HG03469 (cell line): ENCODE data around the gene ERCC5.

ENCODE experiments used
- ATAC-seq: cut with Tn5 transposase; IDR thresholded peaks from one replicate; pipeline ENCODE4 v1.9.1; 2021; ENCODE audit warnings: mild to moderate bottlenecking, moderate library complexity, moderate number of reproducible peaks; ENCODE audit not compliant: unreplicated experiment

The ERCC5 gene

DNA sequence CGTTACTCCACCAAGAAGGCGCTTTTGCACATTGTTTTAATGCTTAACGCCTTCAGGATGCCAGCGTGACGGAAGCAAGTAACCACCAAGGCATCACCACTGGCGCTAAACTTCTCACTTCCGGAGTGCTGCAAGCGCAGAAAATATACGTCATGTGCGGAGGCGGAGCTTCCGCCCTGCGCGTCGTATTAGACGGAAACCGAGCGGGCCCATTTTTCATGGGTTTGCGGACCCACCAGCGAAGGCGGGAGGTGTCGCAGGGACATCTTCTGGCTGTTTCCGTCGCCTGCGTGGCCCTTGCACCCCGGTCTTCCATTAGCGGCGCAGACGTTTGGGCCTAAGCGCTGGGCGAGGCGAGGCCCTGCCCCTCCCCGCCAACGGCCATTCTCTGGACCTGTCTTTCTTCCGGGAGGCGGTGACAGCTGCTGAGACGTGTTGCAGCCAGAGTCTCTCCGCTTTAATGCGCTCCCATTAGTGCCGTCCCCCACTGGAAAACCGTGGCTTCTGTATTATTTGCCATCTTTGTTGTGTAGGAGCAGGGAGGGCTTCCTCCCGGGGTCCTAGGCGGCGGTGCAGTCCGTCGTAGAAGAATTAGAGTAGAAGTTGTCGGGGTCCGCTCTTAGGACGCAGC is at the start of gene ERCC5:
Gene ERCC5, plus strand, starts transcription at position 403 of the 631 bp plus-strand sequence. CDS start 235 bp downstream, outside the sequence.
- ATAC-seq: peak; percentile 75

GRCh38 chr13:102798581-102799425 is 47.0 kb upstream of the ERCC5 start, which contains the start of the genes BIVM and POGLUT2:
BIVM (plus strand) TSS chr13:102799119; CDS start chr13:102807268, 8,149 bp downstream.
POGLUT2 (minus strand) TSS chr13:102798976; CDS start chr13:102798670, 306 bp downstream.
- ATAC-seq: peak; percentile 76

GRCh38 chr13:102799426-102800144 is 46.2 kb upstream of the ERCC5 start:
- no peak for ATAC-seq

DNA sequence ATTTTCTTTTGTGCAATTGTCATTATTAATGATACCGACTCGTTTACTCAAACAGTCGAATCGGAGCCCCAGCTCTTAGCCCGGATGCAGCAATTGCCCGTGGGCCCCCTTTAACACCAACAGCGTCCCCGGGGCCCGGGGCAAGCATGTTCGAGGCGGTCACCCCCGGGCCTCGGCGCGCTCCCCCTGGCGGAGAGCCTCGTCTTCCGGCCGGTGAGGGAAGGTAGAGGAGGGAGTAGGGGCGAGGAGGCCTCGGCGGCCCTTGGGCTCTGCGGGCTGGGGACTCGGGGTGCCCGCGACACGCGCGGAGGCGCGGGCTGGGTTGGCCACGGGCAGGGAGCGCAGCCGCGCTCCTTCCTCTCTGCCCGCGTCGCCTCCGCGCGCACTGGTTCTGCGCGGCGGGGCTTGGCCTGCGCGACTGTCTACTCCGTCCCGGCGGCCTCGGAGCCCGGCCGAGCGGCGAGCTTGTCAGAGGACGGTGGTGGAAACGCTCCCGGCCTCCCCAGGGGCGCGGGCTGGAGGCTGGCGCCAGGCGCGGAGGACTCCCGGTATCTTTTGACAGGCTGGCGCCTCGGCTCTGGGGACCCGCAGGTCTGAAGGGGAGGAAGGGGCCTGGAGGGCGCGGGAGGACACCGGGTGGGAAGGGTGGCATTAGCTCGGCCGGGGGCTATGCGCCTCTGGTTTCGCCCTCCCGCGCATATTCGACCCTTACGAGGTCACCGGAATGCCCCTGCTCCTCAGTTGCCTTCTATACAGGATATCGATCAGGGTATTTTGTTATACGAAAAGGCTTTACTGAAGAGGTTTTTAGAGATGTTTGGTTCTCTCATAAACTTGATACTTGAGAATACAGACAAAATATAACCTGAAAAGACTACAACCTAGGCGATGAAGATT is 45.4 kb upstream of the ERCC5 start:
- peak; percentile 64 for ATAC-seq

DNA sequence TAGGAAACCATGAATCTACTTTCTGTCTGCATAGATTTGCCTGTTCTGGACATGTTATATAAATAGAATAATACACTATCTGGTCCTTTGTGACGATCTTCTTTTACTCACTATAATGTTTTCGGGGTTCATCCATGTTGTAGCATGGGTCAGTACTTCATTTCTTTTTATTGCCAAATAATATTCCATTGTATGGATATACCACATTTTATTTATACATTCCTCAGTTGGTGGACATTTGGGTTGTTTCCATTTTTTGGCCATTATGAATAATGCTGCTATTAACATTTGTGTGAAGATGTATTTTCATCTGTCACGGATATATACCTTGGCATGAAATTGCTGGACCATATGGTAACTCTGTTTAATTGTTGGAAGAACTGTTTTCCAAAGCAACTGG is 40.2 kb upstream of the ERCC5 start:
- no peak for ATAC-seq

- no peak for ATAC-seq
Measured at GRCh38 chr13:102807699-102808098, 38.1 kb upstream of the ERCC5 start.

- ATAC-seq: no peak
Measured at GRCh38 chr13:102812611-102813287, 33.1 kb upstream of the ERCC5 start.

- ATAC-seq: no peak
Measured at GRCh38 chr13:102814025-102814607, 31.7 kb upstream of the ERCC5 start.

GRCh38 chr13:102814793-102815192 is 31.0 kb upstream of the ERCC5 start:
- no peak for ATAC-seq

- ATAC-seq: no peak
Measured at GRCh38 chr13:102815788-102816187, 30.0 kb upstream of the ERCC5 start.

DNA sequence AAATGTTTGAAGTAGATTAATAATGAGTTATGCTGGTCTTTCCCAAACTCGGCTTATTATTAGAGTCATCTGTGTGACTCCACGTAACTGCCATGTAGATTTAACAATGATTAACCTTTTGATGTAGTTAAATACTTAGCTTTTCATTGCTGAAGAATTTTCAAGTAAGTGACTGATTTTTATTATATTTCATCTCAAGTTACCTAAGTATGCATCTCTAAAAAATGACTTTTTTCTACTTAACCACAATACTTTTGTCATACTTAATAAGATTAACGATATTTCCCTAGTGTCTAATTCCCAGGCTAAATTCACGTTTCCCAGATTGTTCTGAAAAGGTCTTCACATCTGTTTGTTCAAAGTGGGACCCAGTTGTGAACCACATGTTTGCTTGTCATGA is 29.1 kb upstream of the ERCC5 start:
- ATAC-seq: no peak

DNA sequence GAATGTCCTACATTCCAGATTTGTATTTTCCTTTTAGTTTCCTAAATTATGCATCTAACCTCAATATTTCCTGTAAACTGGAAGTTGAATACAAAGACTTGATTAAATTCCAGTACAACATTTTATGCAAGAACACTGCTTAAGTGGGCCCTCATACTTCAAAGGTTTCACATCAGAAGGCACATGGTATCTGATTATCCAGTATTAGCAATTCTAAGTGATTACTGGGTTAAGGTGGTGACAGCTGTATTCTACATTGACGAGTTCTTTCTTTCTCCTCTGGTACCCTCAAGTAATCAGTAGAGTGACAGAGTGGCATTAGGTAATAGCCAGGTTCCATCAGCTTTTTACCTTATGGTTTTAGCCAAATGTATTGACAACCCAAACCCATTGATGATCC is 28.6 kb upstream of the ERCC5 start:
- no peak for ATAC-seq

DNA sequence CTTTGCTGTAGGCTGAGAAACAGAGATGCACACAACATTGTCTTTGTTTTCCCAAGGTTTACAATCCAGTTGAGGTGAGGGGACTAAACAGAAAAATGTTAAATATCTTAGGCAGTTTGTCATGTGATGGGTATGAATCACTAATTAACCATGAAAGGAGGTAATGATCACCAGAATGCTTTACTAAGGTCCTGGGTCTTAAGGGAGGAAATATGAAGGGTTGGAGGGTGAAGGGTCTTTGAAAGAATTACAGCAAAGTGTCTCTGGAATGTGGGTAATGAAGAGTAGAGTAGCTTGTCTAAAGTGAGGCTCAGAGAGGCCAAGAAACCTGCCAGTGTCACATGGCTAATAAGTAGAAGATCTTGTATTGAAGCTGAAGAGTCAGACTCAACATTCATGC is 27.9 kb upstream of the ERCC5 start:
- ATAC-seq: no peak

DNA sequence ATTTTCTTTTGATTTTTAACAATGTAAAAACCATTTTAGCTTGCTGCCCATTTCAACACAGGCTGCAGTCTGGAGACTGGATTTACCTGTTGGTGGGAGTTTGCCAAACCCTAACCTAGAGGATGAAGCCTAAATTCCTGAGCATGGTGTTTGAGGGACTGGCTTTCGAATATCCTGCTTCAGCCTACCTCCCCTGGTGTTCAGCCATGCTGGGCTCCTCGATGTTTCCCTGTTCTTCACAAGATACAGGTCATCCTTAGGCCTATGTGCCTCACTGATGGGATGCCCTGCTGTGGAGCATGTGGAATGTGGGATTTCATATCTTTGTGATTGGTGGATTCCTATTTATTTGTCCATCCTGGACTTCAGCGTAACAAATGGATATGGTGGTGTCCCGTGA is 20.4 kb upstream of the ERCC5 start:
- ATAC-seq: no peak

GRCh38 chr13:102825921-102826706 is 19.7 kb upstream of the ERCC5 start:
- no peak for ATAC-seq

DNA sequence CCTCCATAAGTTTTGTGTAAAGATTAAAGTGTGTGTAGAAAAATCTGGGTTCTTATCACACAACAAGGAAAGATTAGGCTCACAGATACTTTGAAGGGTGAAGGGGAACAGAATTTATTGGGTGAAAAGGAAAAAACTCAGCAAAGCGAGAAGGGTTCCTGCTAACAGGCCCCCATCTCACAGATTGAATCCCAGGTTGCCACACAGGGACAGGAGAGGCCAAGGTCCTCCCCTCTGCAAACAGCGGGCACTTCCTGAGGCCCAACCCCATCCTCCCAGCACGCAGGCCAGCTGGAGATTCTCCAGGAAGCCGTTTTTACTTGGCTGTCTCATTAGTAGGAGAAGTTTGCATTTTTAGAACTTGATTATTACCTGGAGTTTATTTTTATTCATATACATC is 15.2 kb upstream of the ERCC5 start:
- no peak for ATAC-seq

DNA sequence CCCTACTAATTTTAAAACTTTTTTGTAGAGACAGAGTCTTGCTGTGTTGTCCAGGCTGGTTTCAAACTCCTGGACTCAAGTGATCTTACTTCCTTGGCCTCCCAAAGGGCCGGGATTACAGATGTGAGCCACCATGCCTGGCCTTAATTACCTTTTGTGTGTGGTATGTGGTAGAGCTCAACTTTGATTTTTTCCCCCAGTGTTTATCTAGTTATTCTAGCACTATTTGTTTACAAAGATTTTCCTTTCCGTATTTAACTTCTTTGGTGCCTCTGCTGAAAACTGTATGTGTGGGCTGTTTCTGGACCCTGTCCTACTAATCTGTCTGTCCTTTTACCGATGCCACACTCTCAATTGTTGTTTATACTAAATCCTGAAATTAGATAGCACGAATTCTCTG is 9.4 kb upstream of the ERCC5 start:
- ATAC-seq: no peak

- ATAC-seq: no peak
Measured at GRCh38 chr13:102838273-102838672, 7.6 kb upstream of the ERCC5 start.

DNA sequence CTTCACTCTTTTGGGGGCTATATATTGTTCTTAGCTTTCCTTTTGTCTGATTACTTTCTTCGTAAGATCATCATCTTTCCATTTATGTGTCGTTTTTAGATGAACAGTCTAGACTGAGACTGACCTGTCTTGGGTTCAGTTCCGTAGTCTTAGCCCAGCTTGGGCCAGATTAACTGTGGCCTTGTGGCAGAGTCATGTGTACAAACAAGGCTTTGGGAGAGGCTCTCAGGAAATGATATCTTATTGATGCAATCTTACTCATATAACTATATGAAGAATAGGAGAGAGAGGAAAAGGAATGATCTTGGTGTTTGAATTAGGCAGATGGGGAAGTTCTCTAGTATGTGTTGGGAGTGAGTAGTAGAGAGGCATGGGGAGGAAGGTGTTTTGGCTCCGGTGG is 6.8 kb upstream of the ERCC5 start:
- ATAC-seq: no peak
